Stimulated activated naive CD8-positive, alpha-beta T cell treated with anti-CD3 and anti-CD28 coated beads, Interleukin-15, amount 100 ng/mL, for 72 hours (primary cell): Measurements from ENCODE around the gene GARRE1.
"Not testable (repeated sequence)": the region's sequence is repeated elsewhere in the genome, so short reads cannot be mapped to it uniquely, and the experiment has no call there.

Experiments
- ATAC-seq: fragments of 150-1000 bp; cut with Tn5 transposase; 2 replicates; pipeline ENCODE4 v1.10.0; 2021; ENCODE audit warnings: mild to moderate bottlenecking, moderate library complexity
- DNase-seq, 2 donors: peaks; one replicate each; pipeline ENCODE4 v3.0.0; 2021 to 2022
- H3K27ac Mint-ChIP-seq, 2 donors: one replicate each; pipeline ENCODE4 v1.8.0; 2022; ENCODE audit warnings: mild to moderate bottlenecking in 2 of 2, mixed read lengths in 2 of 2, moderate library complexity in 2 of 2
- H3K27me3 Mint-ChIP-seq: one replicate; pipeline ENCODE4 v1.8.0; 2022; ENCODE audit warnings: mixed read lengths
- H3K4me1 Mint-ChIP-seq: one replicate; pipeline ENCODE4 v1.8.0; 2022; ENCODE audit warnings: mild to moderate bottlenecking, mixed read lengths
- H3K4me3 Mint-ChIP-seq, 2 donors: one replicate each; pipeline ENCODE4 v1.8.0; 2022; ENCODE audit warnings: mild to moderate bottlenecking in 2 of 2, mixed read lengths in 2 of 2, moderate library complexity in 1 of 2
- H3K9me3 Mint-ChIP-seq, 2 donors: one replicate each; pipeline ENCODE4 v1.8.0; 2022; ENCODE audit warnings: mixed read lengths in 2 of 2

The GARRE1 gene

DNA sequence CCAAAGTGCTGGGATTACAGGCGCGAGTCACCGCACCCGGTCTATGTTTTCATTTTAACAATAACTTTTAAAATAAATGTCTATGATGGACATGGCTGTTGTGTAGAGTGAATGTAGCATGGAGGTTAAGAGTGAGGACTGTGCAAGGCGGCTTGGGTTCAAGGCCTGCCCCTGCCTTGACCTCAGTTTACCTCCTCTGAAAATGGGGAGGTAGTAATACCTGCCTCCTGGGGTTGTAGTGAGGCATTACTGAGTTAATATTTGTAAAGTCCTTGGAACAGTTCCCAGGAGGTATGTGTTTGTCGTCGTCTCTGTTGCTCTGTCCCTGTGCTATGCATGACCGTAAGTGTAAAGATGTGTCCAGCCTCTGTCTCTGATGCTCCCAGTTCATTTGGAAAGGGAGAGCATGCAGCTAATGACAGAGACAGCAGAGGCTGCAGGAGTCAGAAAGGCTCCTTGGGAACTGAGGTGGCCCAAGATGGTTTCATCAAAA, 9.4 kb downstream of the GARRE1 start:
- Mint-ChIP-seq H3K4me1 (peaks cover 62% of the 10 kb centered on the region), H3K27ac (peak overlapping the region; percentile 3 to 81), H3K27me3 (no peaks in the 10 kb centered on the region), H3K4me3 (no peak overlapping the region), H3K9me3 (no peaks in the 10 kb centered on the region)
- no peak for DNase-seq
- no peak for ATAC-seq

DNA sequence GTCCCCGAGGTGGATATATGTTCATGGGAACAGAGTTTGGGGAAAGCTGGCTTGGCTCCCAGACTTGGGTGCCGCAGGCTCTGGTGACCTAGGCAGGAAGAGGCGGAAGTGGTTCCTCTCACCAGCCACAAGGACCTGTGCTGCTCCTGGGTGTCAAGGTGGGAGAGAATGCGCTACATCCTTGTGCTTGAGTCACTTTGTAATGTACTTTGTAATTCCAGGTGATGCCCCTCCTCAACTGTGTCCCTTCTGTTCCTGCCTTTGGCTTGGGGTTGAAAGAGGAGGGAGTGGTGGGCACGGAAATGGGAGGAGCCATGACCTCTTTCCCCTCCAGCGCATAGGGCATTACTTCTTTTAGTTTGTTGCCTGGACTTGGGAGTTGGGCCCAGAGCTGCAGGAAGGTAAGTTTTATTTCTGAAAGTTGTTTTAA, 10.9 kb downstream of the GARRE1 start:
- ATAC-seq (no peak), DNase-seq (no peak)
- peaks cover 64% of the 10 kb centered on the region for H3K4me1 Mint-ChIP-seq
- no peaks in the 10 kb centered on the region for H3K27me3 Mint-ChIP-seq
- no peak overlapping the region for H3K27ac Mint-ChIP-seq
- no peak overlapping the region for H3K4me3 Mint-ChIP-seq
- H3K9me3 Mint-ChIP-seq: no peaks in the 10 kb centered on the region

DNA sequence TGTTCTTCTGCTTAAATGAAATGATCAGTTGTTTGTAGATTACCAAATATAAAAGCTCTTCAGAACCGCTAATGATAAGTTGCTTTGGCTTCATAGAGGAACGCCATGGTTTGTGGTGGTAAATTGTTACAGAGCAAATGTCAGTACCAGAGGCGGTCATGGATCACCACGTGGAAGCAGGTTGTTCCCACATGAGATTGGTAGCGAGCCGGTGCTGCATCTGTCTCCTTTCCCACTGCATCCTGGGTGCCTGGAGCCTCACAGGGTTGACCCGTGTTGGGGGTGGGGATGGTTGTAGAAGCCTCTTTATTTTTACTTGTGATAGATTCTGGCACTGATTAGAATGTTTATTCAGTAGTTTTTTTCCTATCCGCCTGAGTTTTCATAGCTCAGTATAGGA, 14.7 kb downstream of the GARRE1 start:
- peaks cover 75% of the 10 kb centered on the region for H3K4me1 Mint-ChIP-seq
- H3K9me3 Mint-ChIP-seq: no peaks in the 10 kb centered on the region
- no peak overlapping the region for H3K27ac Mint-ChIP-seq
- no peaks in the 10 kb centered on the region for H3K27me3 Mint-ChIP-seq
- DNase-seq (no peak), ATAC-seq (no peak)
- H3K4me3 Mint-ChIP-seq: no peak overlapping the region

DNA sequence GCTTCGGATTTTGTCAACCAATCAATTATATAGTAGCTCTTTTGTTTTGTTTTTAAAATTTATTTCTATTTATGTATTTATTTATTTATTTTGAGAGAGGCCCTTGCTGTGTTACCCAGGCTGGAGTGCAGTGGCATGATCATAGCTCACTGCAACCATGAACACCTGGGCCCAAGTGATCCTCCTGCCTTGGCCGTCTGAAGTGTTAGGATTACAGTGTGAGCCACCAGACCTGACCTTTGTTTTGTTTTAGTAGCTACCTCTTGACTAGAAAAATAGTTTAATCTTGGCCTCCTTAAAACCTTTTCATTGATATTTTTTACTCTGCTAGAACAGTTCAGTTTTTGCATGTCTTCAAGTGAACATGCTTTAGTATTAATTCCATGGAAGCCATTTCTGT, 15.1 kb downstream of the GARRE1 start:
- no peak overlapping the region for H3K27ac Mint-ChIP-seq
- DNase-seq (no peak), ATAC-seq (no peak)
- H3K4me1 Mint-ChIP-seq: peaks cover 75% of the 10 kb centered on the region
- peak overlapping the region in 1 of 2 donors; percentile 71 for H3K4me3 Mint-ChIP-seq
- no peaks in the 10 kb centered on the region for H3K27me3 Mint-ChIP-seq
- H3K9me3 Mint-ChIP-seq: no peaks in the 10 kb centered on the region

DNA sequence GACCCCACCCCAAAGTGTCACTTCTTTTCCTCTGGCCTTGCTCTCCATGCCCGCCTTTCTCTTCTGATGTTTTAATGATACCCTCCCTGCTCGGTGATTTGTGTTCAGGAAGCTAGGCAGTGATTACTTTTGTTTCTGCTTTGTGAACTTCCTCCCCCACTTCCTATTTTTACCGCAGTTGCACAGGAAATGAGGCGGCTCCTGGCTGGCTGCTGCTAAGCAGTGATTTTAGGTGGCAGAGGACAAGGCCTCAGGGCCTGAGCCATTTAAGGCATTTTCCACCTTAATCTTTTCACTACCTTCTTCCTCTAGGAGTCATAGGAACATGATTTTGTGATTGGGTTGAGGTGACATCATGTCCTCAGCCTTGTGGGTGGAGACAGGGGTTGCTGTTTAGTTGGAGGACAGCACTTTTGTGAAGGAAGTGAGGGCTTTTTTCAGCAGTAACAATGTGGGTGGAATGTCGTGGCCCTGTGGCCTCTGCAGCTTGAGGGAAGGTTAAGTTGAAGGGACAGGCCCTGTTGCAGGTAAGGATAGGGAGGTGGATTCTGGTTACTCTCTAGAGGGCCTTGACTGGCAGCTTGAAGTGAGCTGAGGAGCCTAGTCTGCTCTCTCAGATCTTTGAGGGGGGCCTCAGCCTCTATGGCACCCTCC, 15.7 kb downstream of the GARRE1 start:
- Mint-ChIP-seq H3K4me3 (peak overlapping the region; percentile 71 to 79), H3K9me3 (no peaks in the 10 kb centered on the region), H3K27me3 (no peaks in the 10 kb centered on the region), H3K4me1 (peaks cover 72% of the 10 kb centered on the region), H3K27ac (peak overlapping the region; percentile 93)
- peak; percentile 30 to 57 for DNase-seq
- peak; percentile 92 for ATAC-seq

DNA sequence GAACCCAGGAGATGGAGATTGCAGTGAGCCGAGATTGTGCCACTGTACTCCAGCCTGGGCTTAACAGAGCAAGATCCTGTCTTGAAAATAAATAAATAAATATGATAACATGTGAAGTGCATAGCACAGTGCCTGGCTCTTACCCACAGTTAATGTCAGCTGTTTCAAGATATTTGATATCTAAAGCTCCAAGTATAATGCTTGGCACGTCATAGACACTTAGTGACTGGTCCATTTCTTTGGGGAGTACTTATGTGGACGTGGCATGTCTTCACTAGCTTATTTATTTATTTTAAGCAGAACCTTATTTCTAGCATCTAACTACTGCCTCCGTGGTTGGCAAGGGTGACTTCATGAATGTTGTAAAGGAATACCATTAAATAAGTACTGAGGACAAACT, 18.8 kb downstream of the GARRE1 start:
- Mint-ChIP-seq H3K4me1 (peaks cover 71% of the 10 kb centered on the region), H3K4me3 (no peak overlapping the region), H3K27ac (no peak overlapping the region), H3K27me3 (no peaks in the 10 kb centered on the region), H3K9me3 (no peaks in the 10 kb centered on the region)
- ATAC-seq (no peak), DNase-seq (no peak)

DNA sequence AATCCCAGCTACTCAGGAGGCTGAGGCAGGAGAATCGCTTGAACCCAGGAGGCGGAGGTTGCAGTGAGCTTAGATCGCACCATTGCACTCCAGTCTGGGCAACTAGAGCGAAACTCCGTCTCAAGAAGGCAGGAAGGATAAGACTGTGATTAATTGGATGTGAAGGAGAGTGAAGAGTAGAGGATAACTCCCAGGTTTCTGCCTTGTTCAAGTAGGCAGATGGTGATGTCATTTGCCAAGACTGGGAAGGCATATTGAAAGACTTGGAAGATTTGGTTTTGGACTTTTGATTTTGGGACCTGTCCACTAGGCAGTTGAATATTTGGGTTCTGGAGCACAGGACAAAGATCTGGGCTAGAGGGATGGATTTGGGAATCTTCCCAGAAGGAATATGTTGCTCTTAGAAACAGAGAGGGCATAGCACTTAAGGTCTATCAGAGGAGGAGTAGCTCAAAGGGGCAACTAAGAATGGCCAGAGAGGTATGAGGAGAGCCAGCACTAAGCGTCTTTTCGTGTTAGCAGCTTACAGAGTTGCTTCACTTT, 20.0 kb downstream of the GARRE1 start:
- H3K27ac Mint-ChIP-seq: no peak overlapping the region

DNA sequence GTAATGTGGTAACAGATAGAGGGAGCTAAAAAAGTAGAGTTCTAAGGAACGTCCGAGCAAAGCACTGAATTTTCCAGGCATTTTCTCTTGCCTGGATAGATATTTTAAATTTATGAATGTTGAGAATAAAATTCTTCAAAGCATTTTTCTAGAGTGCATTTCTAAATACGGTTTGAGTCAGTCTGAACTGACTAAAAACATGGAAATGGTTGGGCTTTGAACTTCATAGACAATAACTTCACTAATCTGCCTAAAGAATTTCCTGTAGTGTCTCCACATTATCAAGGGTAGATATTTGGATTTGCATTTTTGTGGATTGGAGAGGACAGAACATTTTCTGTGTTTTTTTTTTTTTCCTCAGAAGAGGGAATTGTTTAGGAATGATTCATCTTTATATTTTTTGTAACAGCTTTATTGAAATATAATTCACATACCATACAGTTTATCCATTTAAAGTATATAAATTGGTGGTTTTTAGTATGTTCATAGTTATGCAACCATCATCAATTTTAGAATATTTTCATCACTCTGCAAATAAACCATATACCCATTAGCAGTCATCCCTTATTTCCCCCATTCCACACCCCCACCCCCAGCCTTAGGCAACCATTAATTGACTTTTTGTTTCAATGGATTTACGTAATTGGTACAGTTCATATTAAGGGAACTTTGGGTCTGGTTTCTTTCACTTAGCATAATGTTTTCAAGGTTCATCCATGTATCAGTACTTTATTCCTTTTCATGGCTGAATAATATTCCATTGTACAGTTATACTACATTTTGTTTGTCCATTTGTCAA, 20.7 kb downstream of the GARRE1 start:
- no peaks in the 10 kb centered on the region for H3K9me3 Mint-ChIP-seq
- no peak overlapping the region for H3K4me3 Mint-ChIP-seq
- no peak overlapping the region for H3K27ac Mint-ChIP-seq
- peaks cover 63% of the 10 kb centered on the region for H3K4me1 Mint-ChIP-seq
- no peak for DNase-seq
- no peak for ATAC-seq
- H3K27me3 Mint-ChIP-seq: no peaks in the 10 kb centered on the region

More for the DNA sequence above, 20.0 kb downstream of the GARRE1 start:
- Mint-ChIP-seq H3K27me3 (no peaks in the 10 kb centered on the region), H3K4me1 (peaks cover 70% of the 10 kb centered on the region), H3K9me3 (no peaks in the 10 kb centered on the region), H3K4me3 (no peak overlapping the region)
- ATAC-seq (no peak), DNase-seq (no peak)

DNA sequence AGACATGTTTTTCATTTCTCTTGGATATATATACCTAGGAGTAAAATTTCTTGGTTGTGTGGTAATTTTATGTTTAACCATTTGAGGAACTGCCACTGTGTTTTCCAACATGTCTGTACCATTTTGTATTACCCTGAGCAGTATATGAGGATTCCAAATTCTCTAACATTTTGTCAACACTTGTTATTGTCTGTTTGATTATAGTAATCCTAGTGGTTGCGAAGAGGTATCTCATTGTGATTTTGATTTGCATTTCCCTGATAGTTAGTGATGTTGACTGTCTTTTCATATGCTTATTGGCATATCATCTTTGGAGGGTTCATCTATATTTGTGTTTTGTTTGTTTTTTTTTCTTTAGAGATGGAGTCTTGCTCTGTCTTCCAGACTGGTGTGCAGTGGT, 21.4 kb downstream of the GARRE1 start:
- Mint-ChIP-seq H3K27ac (no peak overlapping the region), H3K4me3 (no peak overlapping the region), H3K27me3 (no peaks in the 10 kb centered on the region), H3K9me3 (no peaks in the 10 kb centered on the region), H3K4me1 (peaks cover 56% of the 10 kb centered on the region)
- ATAC-seq (no peak), DNase-seq (no peak)

DNA sequence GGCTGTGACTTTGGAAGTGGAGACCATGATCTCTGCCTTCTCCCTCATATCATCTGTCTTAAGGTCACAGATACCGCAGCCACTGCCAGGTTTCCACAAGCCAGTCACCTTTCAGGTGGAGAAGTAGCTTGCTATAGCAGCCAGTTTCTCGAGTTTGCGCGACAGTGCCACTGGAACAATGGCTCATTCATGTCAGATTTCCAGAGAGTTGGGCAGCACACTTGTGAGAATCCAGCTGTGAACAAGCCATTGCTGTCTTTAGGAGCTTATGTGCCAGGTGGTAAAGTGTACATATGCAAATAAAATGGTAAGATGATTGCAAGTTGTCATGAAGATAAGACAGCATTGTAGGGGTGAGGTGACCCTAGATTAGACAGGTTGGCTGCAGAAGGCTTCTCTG, 22.3 kb downstream of the GARRE1 start:
- no peak overlapping the region for H3K4me3 Mint-ChIP-seq
- peaks cover 52% of the 10 kb centered on the region for H3K4me1 Mint-ChIP-seq

DNA sequence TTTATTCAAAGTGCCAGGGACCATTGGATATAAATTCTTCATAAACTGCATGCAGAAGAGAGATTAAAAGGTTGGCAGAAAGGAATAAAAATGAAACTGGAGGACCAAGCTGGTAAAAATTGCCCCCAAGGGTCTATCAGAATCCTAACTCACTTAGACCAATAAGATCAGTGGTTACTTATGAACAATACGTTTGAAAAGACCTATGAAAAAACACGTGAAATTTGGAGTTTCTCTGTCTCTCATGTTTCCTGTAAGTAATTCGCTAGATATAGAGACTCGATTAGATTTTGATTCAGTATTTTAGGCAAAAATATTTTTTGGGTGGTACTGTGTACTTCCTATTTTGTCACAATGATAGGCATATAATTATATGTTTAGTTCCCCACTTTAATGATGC, 22.9 kb downstream of the GARRE1 start:
- ATAC-seq (no peak), DNase-seq (no peak)
- H3K4me3 Mint-ChIP-seq: no peak overlapping the region
- no peaks in the 10 kb centered on the region for H3K9me3 Mint-ChIP-seq
- no peak overlapping the region for H3K27ac Mint-ChIP-seq
- peaks cover 45% of the 10 kb centered on the region for H3K4me1 Mint-ChIP-seq
- H3K27me3 Mint-ChIP-seq: no peaks in the 10 kb centered on the region

More for the DNA sequence above, 22.3 kb downstream of the GARRE1 start:
- H3K27me3 Mint-ChIP-seq: no peaks in the 10 kb centered on the region
- no peak overlapping the region for H3K27ac Mint-ChIP-seq
- H3K9me3 Mint-ChIP-seq: no peaks in the 10 kb centered on the region
- ATAC-seq (no peak), DNase-seq (no peak)

DNA sequence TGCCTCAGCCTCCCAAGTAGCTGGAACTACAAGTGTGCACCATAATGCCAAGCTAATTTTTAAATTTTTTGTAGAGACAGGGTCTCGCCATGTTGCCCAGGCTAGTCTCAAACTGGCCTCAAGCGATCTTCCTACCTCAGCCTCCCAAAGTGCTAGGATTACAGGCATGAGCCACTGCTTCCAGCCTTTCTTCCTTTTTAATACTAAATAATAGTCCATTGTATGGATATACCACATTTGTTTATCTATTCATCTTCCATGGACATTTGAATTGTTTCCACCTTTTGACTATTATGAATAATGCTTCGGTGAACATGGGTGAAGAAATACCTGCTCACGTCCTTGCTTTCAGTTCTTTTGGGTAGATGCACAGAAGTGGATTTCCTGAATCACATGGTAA, 24.4 kb downstream of the GARRE1 start:
- no peak for ATAC-seq
- no peak overlapping the region for H3K4me3 Mint-ChIP-seq
- peaks cover 48% of the 10 kb centered on the region for H3K4me1 Mint-ChIP-seq
- H3K9me3 Mint-ChIP-seq: no peaks in the 10 kb centered on the region
- H3K27me3 Mint-ChIP-seq: no peaks in the 10 kb centered on the region
- H3K27ac Mint-ChIP-seq: peak overlapping the region in 1 of 2 donors; percentile 39
- no peak for DNase-seq

DNA sequence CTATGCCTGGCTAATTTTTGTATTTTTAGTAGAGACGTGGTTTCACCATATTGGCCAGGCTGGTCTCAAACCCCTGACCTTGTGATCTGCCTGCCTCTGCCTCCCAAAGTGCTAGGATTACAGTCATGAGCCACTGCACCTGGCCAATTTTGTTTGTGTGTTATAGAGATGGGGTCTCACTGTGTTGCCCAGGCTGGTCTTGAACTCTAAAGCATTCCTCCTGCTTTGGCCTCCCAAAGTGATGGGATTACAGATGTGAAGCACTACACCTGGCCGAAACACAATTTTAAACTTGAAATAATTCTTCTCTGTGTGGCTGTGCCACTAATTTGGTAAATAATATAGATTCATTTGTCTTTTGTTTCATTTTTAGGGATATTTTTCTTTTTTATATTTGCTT, 27.1 kb downstream of the GARRE1 start:
- not testable (repeated sequence) for H3K27me3 Mint-ChIP-seq, ATAC-seq, H3K27ac Mint-ChIP-seq, DNase-seq, H3K4me3 Mint-ChIP-seq, H3K9me3 Mint-ChIP-seq
- peaks cover 32% of the 10 kb centered on the region for H3K4me1 Mint-ChIP-seq

DNA sequence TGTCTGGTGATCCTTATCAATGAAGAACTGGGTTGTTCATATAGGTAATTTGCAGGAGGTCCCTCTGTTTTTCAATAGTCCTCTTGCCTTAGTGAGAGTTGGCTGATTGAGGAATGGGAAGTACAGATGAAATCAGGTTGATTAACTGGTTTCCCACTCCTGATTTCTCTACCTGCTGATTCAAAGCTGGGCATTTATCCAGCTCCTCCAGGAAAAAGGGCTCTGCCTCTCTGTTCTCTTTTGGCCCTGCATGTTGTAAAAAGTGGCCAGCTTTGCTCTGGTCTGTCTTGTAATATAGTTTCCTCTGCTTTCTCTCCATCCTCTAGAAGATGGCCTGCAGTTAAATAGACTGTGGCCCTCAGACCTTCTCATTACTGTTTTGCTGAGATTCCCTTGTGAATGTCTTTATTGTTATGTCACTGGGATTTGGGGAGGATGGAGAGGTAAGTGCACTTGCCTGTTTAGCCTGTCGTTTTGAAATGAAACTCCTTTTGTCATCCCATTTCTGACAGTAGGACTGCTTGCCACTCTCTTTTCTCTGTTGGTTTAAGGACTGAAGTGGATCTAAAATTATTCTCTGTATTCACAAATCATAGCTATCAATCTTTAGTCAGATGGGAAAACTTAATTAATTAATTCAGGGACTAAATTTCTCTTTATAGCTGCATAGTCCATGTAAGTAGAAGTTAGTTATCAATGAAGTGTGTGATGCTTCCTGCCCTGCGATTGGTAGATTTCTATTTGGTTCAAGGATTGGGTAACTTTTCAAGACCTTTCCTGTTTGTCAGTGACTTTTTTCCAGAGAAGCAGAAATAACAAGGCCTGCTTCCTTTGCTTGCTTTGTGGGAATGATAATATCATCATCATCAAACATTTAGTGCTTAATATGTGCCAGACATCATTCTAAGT, 28.5 kb downstream of the GARRE1 start:
- H3K4me1 Mint-ChIP-seq: peaks cover 32% of the 10 kb centered on the region
- H3K9me3 Mint-ChIP-seq: no peaks in the 10 kb centered on the region
- no peak overlapping the region for H3K4me3 Mint-ChIP-seq
- H3K27ac Mint-ChIP-seq: no peak overlapping the region
- ATAC-seq: no peak
- no peaks in the 10 kb centered on the region for H3K27me3 Mint-ChIP-seq
- DNase-seq: no peak

DNA sequence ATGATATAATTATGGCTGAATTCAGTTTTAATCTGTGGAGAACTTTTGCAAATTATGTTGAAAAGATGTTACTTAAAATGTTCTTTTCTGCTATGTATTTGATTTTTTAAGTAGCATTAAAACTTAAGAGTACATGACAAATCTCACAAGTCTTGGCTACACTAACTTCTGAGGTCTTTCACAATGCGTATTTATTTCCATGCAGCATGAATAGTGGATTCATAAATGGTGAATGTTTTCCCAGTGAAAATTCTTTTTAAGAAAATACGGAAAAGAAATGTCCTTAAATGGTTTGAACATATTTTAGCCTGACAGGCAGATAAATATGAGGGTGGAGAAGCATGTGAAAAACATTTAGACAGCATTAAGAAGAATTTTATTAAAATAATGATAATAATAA, 30.2 kb downstream of the GARRE1 start:
- peaks cover 32% of the 10 kb centered on the region for H3K4me1 Mint-ChIP-seq
- no peak overlapping the region for H3K27ac Mint-ChIP-seq
- ATAC-seq: no peak

More for the DNA sequence above, 30.2 kb downstream of the GARRE1 start:
- H3K4me3 Mint-ChIP-seq: no peak overlapping the region
- DNase-seq: no peak
- no peaks in the 10 kb centered on the region for H3K27me3 Mint-ChIP-seq
- no peaks in the 10 kb centered on the region for H3K9me3 Mint-ChIP-seq
